Measurements from ENCODE around the gene ABLIM2. TPM values are rescaled to one million over a fixed set of nuclear protein-coding genes. Genes with fewer than 3 reads are reported as not detected.
A peak's percentile ranks its signal among the peaks of the same experiment; 100 is the strongest.

Gene ABLIM2
- total and polyA plus RNA-seq, 2 of the 13 experiments (the other 11 are each of a cell fraction or from before 2014, with no cell fraction given): 0.20 to 0.37 TPM

- no peak for TF ChIP-seq ZFP91 (CRISPR knock-in tag; IDR thresholded peaks at IDR 0.05; ENCODE audit: borderline replicate concordance)
Measured at GRCh38 chr4:8030121-8030781, 128.4 kb downstream of the ABLIM2 start (continued).

- no peak overlapping the region for H2AFZ ChIP-seq (ENCODE audit: low read length)
- 86% methylated on average over 5 of the region's 12 CpGs for WGBS (ENCODE audit: low lambda C conversion rate)
- in situ Hi-C loops (cut with HindIII; ENCODE audit: extremely low pct_ligation_motif_present, low pct_unique_long_range_greater_than_20kb): no loop called here
Measured at GRCh38 chr4:8029689-8030088, 128.9 kb downstream of the ABLIM2 start.

More at GRCh38 chr4:8029689-8030088, 128.9 kb downstream of the ABLIM2 start:
- Histone ChIP-seq H3K9ac (ENCODE audit: insufficient read depth, low read depth, low read length) (no peak overlapping the region), H3K27me3 (ENCODE audit: control insufficient read depth in 1 of 2, insufficient read depth in 2 of 2, low read length in 2 of 2) (peaks cover 4 to 59% of the 10 kb centered on the region in 2 experiments), H3K9me3 (ENCODE audit: low read length) (no peaks in the 10 kb centered on the region), H4K20me1 (ENCODE audit: insufficient read depth, low read length) (no peaks in the 10 kb centered on the region), H3K4me2 (ENCODE audit: low read depth, low read length) (no peak overlapping the region), H3K79me2 (ENCODE audit: insufficient read depth, low read length) (no peaks in the 10 kb centered on the region), H3K4me3 (replicated peaks in 1 of 3; ENCODE audit: insufficient read depth in 1 of 3, low read depth in 2 of 3, low read length in 3 of 3) (no peak overlapping the region), H3K27ac (ENCODE audit: extremely low read length, insufficient read depth, low read length) (no peak overlapping the region), H3K36me3 (replicated peaks in 1 of 2; ENCODE audit: control insufficient read depth in 1 of 2, insufficient read depth in 2 of 2, low read length in 2 of 2) (no peaks in the 10 kb centered on the region), H3K4me1 (ENCODE audit: insufficient read depth, low read length) (peaks cover 6% of the 10 kb centered on the region; the same call in 1 of the 2 replicates)
- ATAC-seq: no peak
- no peak for FAIRE-seq
- CTCF ChIA-PET (ENCODE audit: low intra/inter-chr PET ratio, low total read pairs): no interaction called here
- no peak for DNase-seq (ENCODE audit: low spot score)
- intact Hi-C loops (cut with micrococcal nuclease; ENCODE audit: unreplicated experiment): no loop called here
- no peak for TF ChIP-seq ZFP1 (CRISPR knock-in tag; IDR thresholded peaks at IDR 0.05)
- peak; percentile 17; the same call in 1 of the 2 replicates for TF ChIP-seq ZNF281 (CRISPR knock-in tag; IDR thresholded peaks at IDR 0.05; ENCODE audit: borderline replicate concordance)
- TF ChIP-seq FOSL2 (CRISPR knock-in tag; IDR thresholded peaks at IDR 0.05): 0 out of 2 replicates have a peak, but pooled peaks have one; percentile 21
- POLR2A ChIA-PET: no interaction called here
- no TSS peak for BruUV-seq (replicated peaks)

All from HepG2 (cell line).